Stimulated activated CD8-positive, alpha-beta memory T cell treated with anti-CD3 and anti-CD28 coated beads, Interleukin-7, amount 100 ng/mL, for 48 hours (primary cell): ENCODE data around the gene GDPD4.
"Not testable (repeated sequence)": the region's sequence is repeated elsewhere in the genome, so short reads cannot be mapped to it uniquely, and the experiment has no call there.

Source experiments
- DNase-seq, 2 donors: peaks; one replicate each; pipeline ENCODE4 v3.0.0-alpha.2; 2020; ENCODE audit warnings: low read depth in 1 of 2; ENCODE audit errors: extremely low read depth in 1 of 2

Gene GDPD4

GRCh38 chr11:77300028-77300427 is 1.5 kb downstream of the GDPD4 start:
- DNase-seq: not testable (repeated sequence)

GRCh38 chr11:77299528-77299993 is 1.9 kb downstream of the GDPD4 start:
- DNase-seq: no peak

- DNase-seq: no peak
Observed at GRCh38 chr11:77294040-77294439, 7.4 kb downstream of the GDPD4 start.

GRCh38 chr11:77289737-77290136 is 11.7 kb downstream of the GDPD4 start:
- no peak for DNase-seq

- DNase-seq: no peak
Observed at GRCh38 chr11:77287615-77288273, 13.7 kb downstream of the GDPD4 start.

GRCh38 chr11:77287136-77287535 is 14.3 kb downstream of the GDPD4 start:
- DNase-seq: no peak

- DNase-seq: no peak
Observed at GRCh38 chr11:77284476-77285468, 16.7 kb downstream of the GDPD4 start.

GRCh38 chr11:77283101-77283500 is 18.4 kb downstream of the GDPD4 start:
- DNase-seq: no peak

- no peak for DNase-seq
Observed at GRCh38 chr11:77278595-77279506, 22.6 kb downstream of the GDPD4 start.

- no peak for DNase-seq
Observed at GRCh38 chr11:77276271-77276670, 25.2 kb downstream of the GDPD4 start.

GRCh38 chr11:77270921-77271320 is 30.6 kb downstream of the GDPD4 start:
- no peak for DNase-seq

- DNase-seq: no peak
Observed at GRCh38 chr11:77269484-77270123, 31.9 kb downstream of the GDPD4 start.

GRCh38 chr11:77267962-77268361 is 33.5 kb downstream of the GDPD4 start:
- DNase-seq: no peak

- DNase-seq: no peak
Observed at GRCh38 chr11:77266766-77267165, 34.7 kb downstream of the GDPD4 start.

- no peak for DNase-seq
Observed at GRCh38 chr11:77262803-77263202, 38.7 kb downstream of the GDPD4 start.

- DNase-seq: no peak
Observed at GRCh38 chr11:77259641-77260040, 41.8 kb downstream of the GDPD4 start.

GRCh38 chr11:77253690-77254089 is 47.8 kb downstream of the GDPD4 start:
- no peak for DNase-seq

GRCh38 chr11:77252555-77253270 is 48.8 kb downstream of the GDPD4 start:
- DNase-seq: no peak

- DNase-seq: no peak
Observed at GRCh38 chr11:77250881-77251640, 50.4 kb downstream of the GDPD4 start.
